Loucy (cell line): ENCODE results near the gene ACADM.

Experiments used
- EZH2phosphoT487 ChIP-seq: fragments of 200-600 bp; IDR thresholded peaks from 2 replicates; pipeline ENCODE4 v1.6.1; 2018; ENCODE audit warnings: antibody characterized with exemption, mild to moderate bottlenecking, moderate library complexity, borderline replicate concordance
- TF ChIP-seq, protein P1 (sequence below): fragments of 200-600 bp; sonication (generic); conservative IDR thresholded peaks from 2 replicates; pipeline ENCODE4 v1.5.1; 2014; ENCODE audit warnings: mild to moderate bottlenecking, antibody characterized with exemption, low read length

DNA sequence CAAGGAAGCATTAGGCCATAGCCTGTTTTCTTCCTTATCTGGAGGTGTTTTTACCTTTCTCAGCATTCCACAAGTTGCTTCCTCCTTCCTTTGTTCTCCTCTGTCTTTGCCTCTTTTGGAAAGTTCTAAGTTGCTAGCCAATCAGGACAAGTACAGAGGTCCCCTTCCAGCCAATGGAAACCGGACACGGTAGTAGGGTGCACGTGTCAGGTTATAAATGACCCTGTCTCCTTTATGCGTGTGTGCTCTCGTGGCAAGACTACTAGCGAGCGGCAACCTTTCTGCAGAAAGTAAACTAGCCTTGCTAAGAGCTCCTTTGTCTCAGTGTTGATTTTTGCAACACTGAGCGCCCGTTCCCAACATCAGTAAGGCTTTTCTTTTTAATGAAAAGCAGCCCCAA is 1.5 kb upstream of the ACADM start:
- TF ChIP-seq, protein P1, sequence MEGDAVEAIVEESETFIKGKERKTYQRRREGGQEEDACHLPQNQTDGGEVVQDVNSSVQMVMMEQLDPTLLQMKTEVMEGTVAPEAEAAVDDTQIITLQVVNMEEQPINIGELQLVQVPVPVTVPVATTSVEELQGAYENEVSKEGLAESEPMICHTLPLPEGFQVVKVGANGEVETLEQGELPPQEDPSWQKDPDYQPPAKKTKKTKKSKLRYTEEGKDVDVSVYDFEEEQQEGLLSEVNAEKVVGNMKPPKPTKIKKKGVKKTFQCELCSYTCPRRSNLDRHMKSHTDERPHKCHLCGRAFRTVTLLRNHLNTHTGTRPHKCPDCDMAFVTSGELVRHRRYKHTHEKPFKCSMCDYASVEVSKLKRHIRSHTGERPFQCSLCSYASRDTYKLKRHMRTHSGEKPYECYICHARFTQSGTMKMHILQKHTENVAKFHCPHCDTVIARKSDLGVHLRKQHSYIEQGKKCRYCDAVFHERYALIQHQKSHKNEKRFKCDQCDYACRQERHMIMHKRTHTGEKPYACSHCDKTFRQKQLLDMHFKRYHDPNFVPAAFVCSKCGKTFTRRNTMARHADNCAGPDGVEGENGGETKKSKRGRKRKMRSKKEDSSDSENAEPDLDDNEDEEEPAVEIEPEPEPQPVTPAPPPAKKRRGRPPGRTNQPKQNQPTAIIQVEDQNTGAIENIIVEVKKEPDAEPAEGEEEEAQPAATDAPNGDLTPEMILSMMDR, result no peak
- no peak for TF ChIP-seq EZH2phosphoT487
